ENCODE measurements around the gene TBXAS1.

The TBXAS1 gene

DNA sequence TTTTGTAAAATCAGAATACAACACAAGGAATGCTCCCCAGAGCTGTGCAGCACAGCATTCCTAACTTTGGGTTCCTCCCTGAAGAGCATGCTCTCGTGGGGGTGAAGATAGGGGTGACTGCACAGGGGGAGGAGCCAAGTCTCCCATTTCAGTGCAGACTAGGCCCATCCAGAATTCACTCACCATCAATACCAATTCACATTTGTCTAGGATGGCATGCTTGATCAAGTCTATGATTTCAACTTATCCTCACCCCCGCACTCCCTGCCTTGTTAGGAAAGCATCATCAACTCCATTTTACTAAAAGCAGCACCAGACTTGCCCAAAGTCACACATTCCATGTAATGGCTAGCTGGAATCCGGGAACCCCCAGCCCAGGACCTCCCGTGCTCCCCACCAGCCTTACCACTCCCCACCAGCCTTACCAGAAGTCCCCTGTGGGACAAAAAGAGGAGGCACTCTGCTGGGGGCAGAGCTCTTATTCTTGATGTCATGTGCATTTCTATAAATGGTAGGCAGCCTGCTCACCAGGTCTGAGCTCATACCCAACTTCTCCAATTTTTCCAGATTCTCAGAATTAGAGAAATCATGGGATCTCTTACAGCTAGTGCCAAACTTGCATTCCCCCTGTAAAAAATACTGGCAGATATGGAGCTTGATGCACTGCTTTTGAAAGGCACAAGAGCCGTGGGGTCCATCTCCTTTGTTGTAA is 227.5 kb downstream of the TBXAS1 start:
- no peak overlapping the region for H3K4me3 ChIP-seq (ENCODE audit: low read depth, low read length)

DNA sequence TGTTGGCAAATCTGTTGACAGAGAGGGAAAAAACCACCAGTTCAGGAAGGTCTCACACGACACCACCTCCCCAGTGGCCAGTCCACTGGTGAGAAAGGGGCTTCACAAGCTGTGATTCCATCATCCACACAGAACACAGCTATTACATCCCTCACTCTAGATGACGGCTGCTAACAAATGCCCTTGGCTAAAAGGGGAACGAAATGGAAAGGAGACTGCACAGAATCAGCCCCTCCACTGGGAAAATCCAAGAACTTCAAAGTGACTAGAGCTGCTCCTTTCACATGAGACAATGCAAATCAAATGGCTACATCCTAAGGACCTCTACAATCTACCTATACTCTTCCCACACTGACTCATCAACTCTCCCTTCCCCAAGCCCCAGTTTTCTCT is 228.1 kb downstream of the TBXAS1 start:
- no peak overlapping the region for H3K4me3 ChIP-seq (ENCODE audit: low read depth, low read length)
- TF ChIP-seq, protein P1, sequence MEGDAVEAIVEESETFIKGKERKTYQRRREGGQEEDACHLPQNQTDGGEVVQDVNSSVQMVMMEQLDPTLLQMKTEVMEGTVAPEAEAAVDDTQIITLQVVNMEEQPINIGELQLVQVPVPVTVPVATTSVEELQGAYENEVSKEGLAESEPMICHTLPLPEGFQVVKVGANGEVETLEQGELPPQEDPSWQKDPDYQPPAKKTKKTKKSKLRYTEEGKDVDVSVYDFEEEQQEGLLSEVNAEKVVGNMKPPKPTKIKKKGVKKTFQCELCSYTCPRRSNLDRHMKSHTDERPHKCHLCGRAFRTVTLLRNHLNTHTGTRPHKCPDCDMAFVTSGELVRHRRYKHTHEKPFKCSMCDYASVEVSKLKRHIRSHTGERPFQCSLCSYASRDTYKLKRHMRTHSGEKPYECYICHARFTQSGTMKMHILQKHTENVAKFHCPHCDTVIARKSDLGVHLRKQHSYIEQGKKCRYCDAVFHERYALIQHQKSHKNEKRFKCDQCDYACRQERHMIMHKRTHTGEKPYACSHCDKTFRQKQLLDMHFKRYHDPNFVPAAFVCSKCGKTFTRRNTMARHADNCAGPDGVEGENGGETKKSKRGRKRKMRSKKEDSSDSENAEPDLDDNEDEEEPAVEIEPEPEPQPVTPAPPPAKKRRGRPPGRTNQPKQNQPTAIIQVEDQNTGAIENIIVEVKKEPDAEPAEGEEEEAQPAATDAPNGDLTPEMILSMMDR (IDR thresholded peaks at IDR 0.05; ENCODE audit: low read depth, low read length): no peak

More for the DNA sequence above, 227.5 kb downstream of the TBXAS1 start:
- TF ChIP-seq, protein P1 (IDR thresholded peaks at IDR 0.05; ENCODE audit: low read depth, low read length): no peak

DNA sequence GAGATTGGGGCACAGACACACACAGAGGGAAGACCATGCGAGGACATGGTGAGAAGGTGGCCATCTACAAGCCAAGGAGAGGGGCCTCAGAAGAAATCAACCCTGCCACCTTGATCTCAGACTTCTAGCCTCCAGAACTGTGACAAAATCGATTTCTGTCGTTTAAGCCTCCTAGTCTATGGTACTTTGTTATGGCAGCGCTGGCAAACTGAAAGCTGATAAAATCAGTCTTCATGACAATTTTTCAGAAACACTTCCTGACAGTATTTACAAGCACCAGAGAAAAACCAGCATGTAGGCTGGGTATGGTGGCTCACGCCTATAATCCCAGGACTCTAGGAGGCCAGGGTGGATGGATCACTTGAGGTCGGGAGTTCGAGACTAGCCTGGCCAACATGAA is 229.5 kb downstream of the TBXAS1 start:
- TF ChIP-seq, protein P1 (IDR thresholded peaks at IDR 0.05; ENCODE audit: low read depth, low read length): no peak
- H3K4me3 ChIP-seq (ENCODE audit: low read depth, low read length): no peak overlapping the region

DNA sequence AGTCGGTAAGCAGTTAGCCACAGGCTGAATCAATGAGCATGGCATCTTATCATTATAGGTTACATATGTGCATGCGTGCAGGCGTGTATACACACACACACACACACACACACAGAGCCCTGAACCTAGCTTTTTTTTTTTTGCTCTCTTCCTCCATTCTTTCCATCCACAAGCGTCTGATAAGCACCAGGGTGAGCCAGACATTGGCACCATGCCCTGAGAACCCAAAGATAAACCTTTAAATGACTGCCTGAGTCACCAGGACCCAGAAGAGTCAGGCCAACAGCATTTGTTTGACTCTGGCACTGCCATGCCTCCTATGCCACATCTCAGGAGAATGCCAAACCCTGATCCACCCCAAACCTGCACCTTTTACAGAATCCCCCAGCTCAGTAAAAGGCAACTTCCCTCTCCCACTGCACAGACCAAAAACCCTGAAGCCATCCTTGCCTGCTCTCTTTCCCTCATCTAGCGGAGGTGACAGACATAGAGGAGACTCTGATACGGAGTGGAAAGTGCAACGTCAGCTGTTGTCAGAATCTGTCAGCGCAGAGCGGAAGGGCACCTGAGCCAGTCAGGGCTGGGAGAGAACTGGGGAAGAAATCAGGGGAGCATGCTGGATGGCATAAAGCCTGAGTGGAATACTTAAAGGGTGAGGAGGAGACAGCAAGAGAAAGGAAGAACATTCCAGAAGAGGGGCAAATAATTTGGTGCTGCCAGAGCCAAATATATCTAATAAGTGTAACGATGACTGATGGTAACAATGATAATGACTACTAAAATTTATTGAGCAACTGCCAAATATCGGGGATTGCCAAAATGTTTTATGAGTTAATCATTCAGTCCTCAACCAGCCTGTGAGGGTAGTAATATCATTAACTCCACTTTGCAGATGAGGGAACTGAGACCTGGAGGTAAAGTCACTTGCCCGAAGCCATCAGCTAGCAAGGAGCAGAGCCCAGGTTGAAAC is 230.5 kb downstream of the TBXAS1 start:
- TF ChIP-seq, protein P1 (IDR thresholded peaks at IDR 0.05; ENCODE audit: low read depth, low read length): no peak
- H3K4me3 ChIP-seq (ENCODE audit: low read depth, low read length): no peak overlapping the region

DNA sequence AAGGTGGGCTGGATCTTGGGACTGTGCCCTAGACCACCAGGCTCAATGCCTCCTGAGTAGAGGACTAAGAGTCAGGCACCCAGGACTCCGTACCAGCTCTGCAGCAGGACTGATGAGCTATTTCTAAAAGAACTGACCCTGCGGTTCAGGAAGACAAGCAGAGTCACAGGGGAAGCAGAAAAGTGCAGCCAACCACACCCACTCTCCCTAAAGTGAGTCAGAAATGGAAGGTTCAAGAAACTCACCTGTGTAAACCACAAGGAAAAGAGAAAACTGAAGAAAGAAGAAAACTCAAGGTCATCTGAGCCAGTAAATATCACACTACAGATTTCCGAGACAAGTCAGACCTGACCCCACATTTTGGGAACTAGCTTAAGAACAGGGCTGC is 231.2 kb downstream of the TBXAS1 start:
- H3K4me3 ChIP-seq (ENCODE audit: low read depth, low read length): no peak overlapping the region
- TF ChIP-seq, protein P1 (IDR thresholded peaks at IDR 0.05; ENCODE audit: low read depth, low read length): no peak

DNA sequence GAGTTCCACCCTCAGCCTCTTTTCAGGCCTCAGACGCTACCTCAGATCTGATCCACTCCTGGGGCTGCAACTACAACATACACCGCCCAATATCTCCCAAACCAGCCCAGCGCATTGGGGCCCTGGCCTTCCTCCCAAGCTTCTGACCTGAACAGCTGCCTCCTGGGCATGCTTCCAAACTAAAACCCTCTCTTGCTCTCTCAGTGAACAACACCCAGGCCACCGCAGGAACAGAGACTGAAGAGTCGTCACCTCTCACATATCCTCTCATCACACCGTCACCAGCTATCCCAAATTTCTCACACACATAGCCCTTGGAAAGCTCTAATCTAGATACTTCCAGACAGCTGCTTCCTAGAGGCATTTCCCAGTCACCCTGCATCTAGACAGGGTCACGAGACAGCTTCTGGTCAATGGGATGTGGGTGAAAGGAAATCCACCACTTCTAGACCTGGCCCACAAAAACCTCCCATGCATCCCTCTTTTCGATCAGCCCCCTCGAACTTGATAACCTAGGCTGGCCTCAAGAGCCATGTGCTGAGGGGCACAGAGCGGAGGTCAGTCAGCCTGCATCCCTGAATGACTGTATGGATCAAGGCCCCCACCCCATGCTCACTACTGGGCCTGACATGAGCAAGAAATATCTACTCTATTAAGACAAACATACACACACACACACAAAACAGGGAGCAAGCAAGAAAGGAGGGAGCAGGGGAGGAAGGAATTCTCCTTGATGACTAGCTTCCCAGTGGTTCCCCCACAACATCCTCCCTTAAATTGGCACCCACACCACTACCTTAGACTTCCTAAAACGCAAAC is 231.9 kb downstream of the TBXAS1 start:
- TF ChIP-seq, protein P1 (IDR thresholded peaks at IDR 0.05; ENCODE audit: low read depth, low read length): no peak
- H3K4me3 ChIP-seq (ENCODE audit: low read depth, low read length): 0 out of 2 replicates have a peak overlapping the region, but pooled peaks have one; percentile 67

Data from WI38 (cell line).